ENCODE results near the gene PYDC1.
"Not testable (repeated sequence)": the region's sequence is repeated elsewhere in the genome, so short reads cannot be mapped to it uniquely, and the experiment has no call there.

PYDC1 gene

GRCh38 chr16:31221357-31222160 is 4.6 kb upstream of the PYDC1 start:
- DNase-seq = no peak

DNA sequence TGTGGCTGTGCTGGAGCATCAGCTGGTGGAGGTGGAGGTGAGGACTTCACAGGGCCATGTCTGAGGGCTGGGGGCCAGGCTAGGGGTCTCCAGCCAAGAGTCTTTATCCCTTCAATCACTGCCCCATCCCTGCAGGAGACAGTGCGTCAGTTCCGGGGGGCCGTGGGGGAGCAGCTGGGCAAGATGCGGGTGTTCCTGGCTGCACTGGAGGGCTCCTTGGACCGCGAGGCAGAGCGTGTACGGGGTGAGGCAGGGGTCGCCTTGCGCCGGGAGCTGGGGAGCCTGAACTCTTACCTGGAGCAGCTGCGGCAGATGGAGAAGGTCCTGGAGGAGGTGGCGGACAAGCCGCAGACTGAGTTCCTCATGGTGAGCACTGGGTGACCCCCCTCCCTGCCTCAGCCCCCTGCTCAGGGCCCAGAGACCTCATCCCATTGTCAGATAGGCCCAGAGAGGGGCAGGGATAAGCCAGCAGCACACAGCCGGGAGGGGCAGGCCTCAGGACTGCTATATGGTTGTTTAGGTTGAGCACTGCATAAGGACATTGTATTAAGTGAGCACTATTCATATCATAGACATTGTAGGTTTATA is 2.3 kb upstream of the PYDC1 start:
- no peak for DNase-seq

DNA sequence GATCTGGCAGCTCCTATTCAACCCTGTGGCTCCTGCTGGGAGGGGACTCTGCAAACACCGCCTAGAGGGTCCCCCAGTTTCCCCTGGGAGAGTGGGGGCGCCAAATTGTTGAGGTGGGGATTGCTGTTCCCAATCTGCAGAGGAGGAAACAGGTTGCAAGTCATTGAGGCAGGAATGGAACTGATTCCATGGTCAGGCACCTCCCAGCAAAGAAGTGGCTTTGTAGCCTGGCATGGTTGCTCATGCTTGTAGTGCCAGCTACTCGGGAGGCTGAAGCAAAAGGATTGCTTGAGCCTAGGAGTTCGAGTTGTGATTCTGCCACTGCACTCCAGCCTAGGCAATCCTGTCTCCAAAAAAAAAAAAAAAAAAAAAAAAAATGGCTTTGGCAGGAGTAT is 198 bp upstream of the PYDC1 start:
- no peak for DNase-seq

DNA sequence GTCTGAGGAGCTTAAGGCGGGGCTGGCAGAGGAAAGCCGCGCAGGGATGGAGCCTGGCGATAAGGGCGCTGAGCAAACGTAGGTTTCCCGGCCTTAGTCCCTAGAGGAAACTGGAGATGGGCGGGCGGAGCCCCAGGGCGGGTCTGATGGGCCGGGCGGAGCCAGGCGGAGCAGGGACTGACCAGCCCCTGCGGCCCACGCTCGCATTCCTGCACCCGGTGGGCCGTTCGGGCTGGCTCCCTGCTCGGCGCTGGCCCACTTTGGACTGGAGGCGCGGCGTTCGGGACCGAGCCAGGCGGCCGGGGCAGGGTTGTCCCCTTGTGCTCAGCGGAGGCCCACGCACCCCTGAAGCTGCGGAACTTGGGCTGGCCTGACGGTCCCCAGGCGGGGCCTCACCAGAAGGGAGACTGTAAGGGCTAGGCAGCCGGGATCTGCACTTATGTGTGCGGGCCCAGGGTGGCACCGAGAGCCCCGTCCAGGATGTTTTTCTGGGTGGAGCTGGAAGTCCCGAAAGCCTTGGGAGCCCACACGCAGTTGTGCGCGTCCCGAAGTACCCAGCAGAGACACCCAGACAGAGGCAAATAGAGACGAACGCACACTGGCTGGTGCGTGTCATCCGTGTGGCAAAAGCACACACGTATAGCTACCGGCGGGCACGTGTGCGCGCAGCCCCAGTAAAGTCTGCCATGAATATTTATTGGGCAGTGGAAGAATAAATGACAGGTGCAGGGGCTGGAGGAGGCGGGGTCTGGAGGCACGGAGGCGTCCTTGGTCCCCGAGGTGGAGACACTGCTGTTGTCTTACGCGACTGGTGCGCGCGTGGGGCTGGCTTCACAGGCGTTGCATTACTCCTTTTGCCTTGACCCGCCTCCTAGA is 1.4 kb downstream of the PYDC1 start:
- no peak for DNase-seq

DNA sequence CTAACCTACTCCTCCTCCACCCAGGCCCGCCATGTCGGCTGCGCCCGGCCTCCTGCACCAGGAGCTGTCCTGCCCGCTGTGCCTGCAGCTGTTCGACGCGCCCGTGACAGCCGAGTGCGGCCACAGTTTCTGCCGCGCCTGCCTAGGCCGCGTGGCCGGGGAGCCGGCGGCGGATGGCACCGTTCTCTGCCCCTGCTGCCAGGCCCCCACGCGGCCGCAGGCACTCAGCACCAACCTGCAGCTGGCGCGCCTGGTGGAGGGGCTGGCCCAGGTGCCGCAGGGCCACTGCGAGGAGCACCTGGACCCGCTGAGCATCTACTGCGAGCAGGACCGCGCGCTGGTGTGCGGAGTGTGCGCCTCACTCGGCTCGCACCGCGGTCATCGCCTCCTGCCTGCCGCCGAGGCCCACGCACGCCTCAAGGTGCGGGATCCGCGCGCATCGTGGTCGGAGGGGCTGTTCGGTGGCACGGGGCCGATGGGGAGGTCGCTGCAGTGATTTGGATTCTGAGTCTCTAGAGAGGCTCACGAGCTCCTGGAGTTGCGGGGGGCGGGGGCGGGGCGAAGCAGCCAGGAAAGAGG is 2.1 kb downstream of the PYDC1 start:
- DNase-seq = no peak

GRCh38 chr16:31213877-31214707 is 2.8 kb downstream of the PYDC1 start, which contains the start of gene TRIM72:
Gene TRIM72 (plus strand): TSS chr16:31214119. CDS start chr16:31214739, 620 bp downstream.
- DNase-seq = no peak

DNA sequence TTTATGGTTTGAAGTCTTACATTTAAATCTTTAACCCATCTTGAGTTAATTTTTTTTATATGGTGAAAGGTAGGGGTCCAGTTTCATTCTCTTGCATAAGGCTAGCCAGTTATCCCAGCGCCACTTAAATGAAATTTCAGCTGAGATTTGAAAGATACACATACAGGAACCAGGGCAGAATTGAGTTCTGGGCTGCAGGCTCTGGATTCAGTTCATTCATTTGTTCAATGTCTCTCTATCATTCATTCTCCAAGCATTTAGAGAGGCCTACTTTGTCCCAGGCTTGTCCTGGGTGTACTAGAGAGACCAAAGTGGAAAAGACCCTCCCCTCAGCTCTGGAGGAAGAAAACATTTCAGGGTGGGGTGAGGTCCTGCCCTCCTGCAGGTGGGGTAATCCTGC is 3.6 kb downstream of the PYDC1 start:
- no peak for DNase-seq

GRCh38 chr16:31206776-31207175 is 10.2 kb downstream of the PYDC1 start:
- DNase-seq = no peak

- DNase-seq = no peak
These were observed 11.9 kb downstream of the PYDC1 start for GRCh38 chr16:31204871-31205666.

DNA sequence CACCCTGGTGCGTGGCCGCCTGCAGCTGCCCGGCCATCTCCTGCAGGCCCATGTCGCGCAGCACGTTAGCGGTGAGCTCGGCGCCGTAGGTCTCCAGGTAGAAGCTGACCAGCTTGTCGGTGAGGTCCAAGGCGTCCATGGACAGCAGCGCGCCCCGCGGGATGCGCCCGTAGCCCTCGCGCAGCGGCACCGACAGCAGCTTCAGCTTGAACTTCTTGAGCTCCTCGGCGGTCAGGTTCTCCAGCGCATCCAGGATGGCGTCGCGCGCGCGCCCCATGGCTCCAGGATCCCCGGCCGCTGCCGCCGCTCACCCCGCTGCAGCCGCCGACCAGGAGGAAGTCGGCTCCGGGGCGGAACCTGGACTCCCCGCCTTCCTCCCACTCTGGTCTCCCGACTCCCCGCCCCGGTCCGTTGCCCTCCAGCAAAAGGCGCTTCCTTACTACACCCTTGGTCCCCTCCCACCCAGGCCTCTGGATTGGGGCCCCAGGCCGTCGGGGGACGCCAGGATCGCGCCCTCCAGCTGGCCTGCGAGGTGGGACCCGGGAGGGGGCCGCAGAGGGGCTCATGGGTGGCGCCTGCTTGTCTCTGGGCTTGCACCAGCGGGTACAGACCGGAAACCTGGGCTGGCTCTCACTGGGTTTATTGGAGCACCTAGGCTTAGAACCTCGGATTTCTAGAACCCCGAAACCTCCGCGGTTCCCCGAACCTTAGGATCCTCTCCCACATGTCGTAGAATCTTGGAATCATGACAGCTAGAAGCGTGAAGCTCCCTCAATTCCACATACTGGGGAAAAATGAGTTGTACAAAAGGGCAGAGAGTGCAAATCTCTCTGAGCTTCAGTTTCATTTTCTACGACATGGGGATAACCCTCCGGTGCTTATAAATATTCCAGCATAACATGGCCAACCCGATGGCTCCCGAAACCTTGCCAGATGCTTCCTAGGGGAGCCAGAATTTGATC is 14.2 kb downstream of the PYDC1 start, which contains the start of gene PYCARD:
TSS of gene PYCARD (minus strand) at position 347 of the 962 bp plus-strand sequence. CDS start at position 277, 70 bp downstream.
- no peak for DNase-seq

DNA sequence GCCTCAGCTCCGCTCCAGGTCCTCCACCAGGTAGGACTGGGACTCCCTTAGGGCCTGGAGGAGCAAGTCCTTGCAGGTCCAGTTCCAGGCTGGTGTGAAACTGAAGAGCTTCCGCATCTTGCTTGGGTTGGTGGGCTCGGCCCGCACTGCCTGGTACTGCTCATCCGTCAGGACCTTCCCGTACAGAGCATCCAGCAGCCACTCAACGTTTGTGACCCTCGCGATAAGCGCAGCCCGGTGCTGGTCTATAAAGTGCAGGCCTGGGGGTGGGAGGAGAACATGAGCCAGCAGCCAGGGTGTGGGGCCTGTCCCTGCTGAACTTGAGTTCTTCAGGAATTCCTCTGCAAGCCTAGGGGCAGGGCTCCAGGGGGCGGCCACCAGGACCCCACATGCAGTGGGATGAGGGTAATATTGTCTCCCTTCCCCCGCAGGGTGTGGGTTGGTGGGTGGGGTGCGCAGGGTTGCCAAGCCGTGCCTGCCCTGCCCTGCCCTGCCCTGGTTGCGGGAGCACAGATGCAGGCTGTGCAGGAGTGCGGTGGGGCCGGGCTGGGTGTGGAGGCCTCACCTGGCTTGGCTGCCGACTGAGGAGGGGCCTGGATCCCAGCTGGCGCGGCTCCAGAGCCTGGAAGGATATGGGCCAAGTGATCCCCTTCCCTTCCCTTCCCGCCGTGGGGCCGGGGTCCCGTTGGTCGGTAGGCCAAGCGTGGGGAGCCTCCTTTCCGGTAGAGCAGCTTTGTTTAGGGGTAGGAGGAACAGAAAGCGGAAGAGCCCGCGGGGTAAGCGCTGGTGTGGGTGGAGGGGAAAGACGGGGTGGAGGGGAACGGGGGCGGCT is 15.1 kb downstream of the PYDC1 start:
- DNase-seq = no peak

- no peak for DNase-seq
These were observed 15.9 kb downstream of the PYDC1 start for GRCh38 chr16:31200821-31201568.

DNA sequence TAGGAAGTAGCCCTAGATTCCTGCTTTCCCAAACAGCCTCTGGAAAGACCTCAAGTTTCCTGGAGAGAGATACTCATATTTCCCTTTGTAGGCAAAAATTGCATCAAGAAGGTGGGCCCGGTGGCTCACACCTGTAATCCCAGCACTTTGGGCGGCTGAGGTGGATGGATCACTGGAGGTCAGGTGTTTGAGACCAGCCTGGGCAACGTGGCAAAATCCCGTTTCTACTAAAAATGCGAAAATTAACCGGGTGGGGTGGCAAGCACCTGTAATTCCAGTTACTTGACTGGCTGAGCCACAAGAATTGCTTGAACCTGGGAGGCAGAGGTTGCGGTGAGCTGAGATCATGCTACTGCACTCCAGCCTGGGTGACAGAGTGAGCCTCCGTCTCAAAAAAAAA is 16.8 kb downstream of the PYDC1 start:
- DNase-seq = not testable (repeated sequence)

DNA sequence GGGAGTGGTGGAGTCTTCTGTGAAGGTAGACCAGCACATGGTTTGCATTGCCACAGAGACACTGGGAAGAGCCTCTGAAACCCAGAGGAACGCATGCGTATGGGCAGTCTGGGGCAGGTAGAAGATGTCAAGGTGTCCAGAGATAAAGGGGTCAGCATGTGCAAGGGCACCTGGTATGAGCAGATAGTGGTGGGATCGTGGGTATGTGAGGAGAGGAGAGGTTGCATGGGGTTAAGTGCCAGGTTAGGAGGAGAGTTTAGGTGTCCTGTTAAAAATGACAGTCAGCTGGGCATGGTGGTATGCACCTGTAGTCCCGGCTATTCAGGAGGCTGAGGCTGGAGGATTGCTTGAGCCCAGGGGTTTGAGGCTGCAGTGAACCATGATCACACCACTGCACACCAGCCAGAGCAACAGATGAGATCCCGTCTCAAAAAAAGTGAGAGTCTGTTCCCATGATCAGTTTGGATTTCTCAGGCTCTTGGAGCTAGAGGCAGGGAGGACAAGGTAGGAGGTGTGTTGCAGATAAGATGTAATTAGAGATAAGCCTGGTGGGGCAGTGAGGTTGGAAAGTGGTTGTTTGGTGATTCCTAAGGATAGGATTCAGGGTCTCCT is 17.4 kb downstream of the PYDC1 start:
- no peak for DNase-seq

- no peak for DNase-seq
These were observed 18.6 kb downstream of the PYDC1 start for GRCh38 chr16:31198207-31198882.

DNA sequence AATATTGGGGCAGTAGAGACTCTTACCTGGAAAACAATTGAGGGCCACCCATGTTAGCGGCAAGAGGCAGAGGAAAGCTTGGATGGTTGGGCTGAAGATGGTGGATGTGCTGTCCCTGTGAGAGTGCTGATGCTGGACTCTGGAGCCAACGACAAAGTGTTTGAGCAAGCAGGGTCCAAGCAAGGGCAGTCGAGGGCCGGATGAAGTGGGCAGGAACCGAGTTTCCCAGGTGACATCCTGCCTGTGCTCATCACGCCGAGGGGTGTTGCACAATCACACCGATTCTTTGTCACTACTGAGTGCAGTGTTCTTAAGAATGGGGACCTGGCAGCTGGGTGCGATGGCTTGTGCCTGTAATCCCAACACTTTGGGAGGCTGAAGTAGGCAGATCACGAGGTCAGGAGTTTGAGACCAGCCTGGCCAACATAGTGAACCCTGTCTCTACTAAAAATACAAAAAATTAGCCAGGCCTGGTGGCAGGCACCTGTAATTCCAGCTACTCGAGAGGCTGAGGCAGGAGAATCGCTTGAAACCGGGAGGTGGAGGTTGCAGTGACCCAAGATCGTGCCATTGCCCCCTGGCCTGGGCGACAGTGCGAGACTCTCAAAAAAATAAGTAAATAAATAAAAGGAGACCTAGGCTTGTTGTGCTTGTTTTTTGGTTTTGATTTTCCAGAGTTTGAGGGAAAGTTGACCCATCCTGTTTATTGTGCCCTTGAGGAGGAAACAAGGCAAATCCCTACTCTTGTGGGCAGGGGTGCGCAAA is 20.4 kb downstream of the PYDC1 start:
- DNase-seq = no peak

All from NCI-H2081 treated with DMSO at 0.1 percent for 48 hours (cell line).